ENCODE data around the gene MYLK.

The MYLK gene

GRCh38 chr3:123568034-123568433, 316.1 kb downstream of the MYLK start:
- no peak overlapping the region for H3K4me3 ChIP-seq (replicated peaks; ENCODE audit: insufficient read depth, low read length)
- no peak for TF ChIP-seq CTCF (IDR thresholded peaks at IDR 0.05; ENCODE audit: insufficient read depth, low read length)
- TF ChIP-seq GABPA (IDR thresholded peaks at IDR 0.05; ENCODE audit: low read depth), result no peak
- TF ChIP-seq POLR2AphosphoS5 (IDR thresholded peaks at IDR 0.05; ENCODE audit: low read depth), result no peak
- no peak for TF ChIP-seq REST (IDR thresholded peaks at IDR 0.05; ENCODE audit: insufficient replicate concordance, low read depth)
- no peak for TF ChIP-seq SPI1 (IDR thresholded peaks at IDR 0.05; ENCODE audit: borderline replicate concordance, low read depth)
- no peak overlapping the region for H3K27ac ChIP-seq (replicated peaks)
- no peak for DNase-seq (ENCODE audit: low read depth in 1 of 2, low spot score in 1 of 2)
- H3K27me3 ChIP-seq (ENCODE audit: insufficient read depth, poor library complexity, severe bottlenecking), result no peaks in the 10 kb centered on the region

- DNase-seq (ENCODE audit: low read depth in 1 of 2, low spot score in 1 of 2), result no peak
- H3K27ac ChIP-seq (replicated peaks), result no peak overlapping the region
- H3K27me3 ChIP-seq (ENCODE audit: insufficient read depth, poor library complexity, severe bottlenecking), result no peaks in the 10 kb centered on the region
- TF ChIP-seq CTCF (IDR thresholded peaks at IDR 0.05; ENCODE audit: insufficient read depth, low read length) (no peak), SPI1 (IDR thresholded peaks at IDR 0.05; ENCODE audit: borderline replicate concordance, low read depth) (no peak), POLR2AphosphoS5 (IDR thresholded peaks at IDR 0.05; ENCODE audit: low read depth) (no peak), REST (IDR thresholded peaks at IDR 0.05; ENCODE audit: insufficient replicate concordance, low read depth) (no peak), GABPA (IDR thresholded peaks at IDR 0.05; ENCODE audit: low read depth) (no peak)
- no peak overlapping the region for H3K4me3 ChIP-seq (replicated peaks; ENCODE audit: insufficient read depth, low read length)
Measured at GRCh38 chr3:123564056-123564455, 320.1 kb downstream of the MYLK start.

- DNase-seq (ENCODE audit: low read depth in 1 of 2, low spot score in 1 of 2), result no peak
- no peak for TF ChIP-seq CTCF (IDR thresholded peaks at IDR 0.05; ENCODE audit: insufficient read depth, low read length)
- no peak for TF ChIP-seq SPI1 (IDR thresholded peaks at IDR 0.05; ENCODE audit: borderline replicate concordance, low read depth)
- no peak for TF ChIP-seq POLR2AphosphoS5 (IDR thresholded peaks at IDR 0.05; ENCODE audit: low read depth)
- TF ChIP-seq REST (IDR thresholded peaks at IDR 0.05; ENCODE audit: insufficient replicate concordance, low read depth), result no peak
- TF ChIP-seq GABPA (IDR thresholded peaks at IDR 0.05; ENCODE audit: low read depth), result no peak
- H3K27me3 ChIP-seq (ENCODE audit: insufficient read depth, poor library complexity, severe bottlenecking), result no peaks in the 10 kb centered on the region
Measured at GRCh38 chr3:123562547-123562946, 321.6 kb downstream of the MYLK start.

More at GRCh38 chr3:123562547-123562946, 321.6 kb downstream of the MYLK start:
- Histone ChIP-seq H3K4me3 (replicated peaks; ENCODE audit: insufficient read depth, low read length) (no peak overlapping the region), H3K27ac (replicated peaks) (no peak overlapping the region)

Measured in HL-60 (cell line).